AG09309 (cell line): ENCODE data around the gene NEB.
"Not testable (repeated sequence)": the region's sequence is repeated elsewhere in the genome, so short reads cannot be mapped to it uniquely, and the experiment has no call there.

Experiments used
- DNase-seq: peaks from one replicate; pipeline ENCODE4 v3.0.0-alpha.2; 2010; ENCODE audit warnings: low read depth
- H3K4me3 ChIP-seq: 2 replicates; pipeline ENCODE4 v1.5.1; 2011; ENCODE audit warnings: mild to moderate bottlenecking, low read depth, low read length, moderate library complexity; ENCODE audit not compliant: control insufficient read depth
- CTCF ChIP-seq: IDR thresholded peaks from 2 replicates; pipeline ENCODE4 v1.5.1; 2011; ENCODE audit warnings: mild to moderate bottlenecking, low read depth, low read length, inconsistent platforms; ENCODE audit not compliant: insufficient read depth, control insufficient read depth; ENCODE audit errors: missing control alignments

NEB gene

GRCh38 chr2:151569167-151569566 is 165.1 kb downstream of the NEB start:
- DNase-seq: no peak

GRCh38 chr2:151568501-151568900 is 165.8 kb downstream of the NEB start:
- H3K4me3 ChIP-seq: no peak overlapping the region
- no peak for TF ChIP-seq CTCF

More at GRCh38 chr2:151569167-151569566, 165.1 kb downstream of the NEB start:
- TF ChIP-seq CTCF: no peak
- no peak overlapping the region for H3K4me3 ChIP-seq

GRCh38 chr2:151567006-151567405 is 167.3 kb downstream of the NEB start:
- TF ChIP-seq CTCF: no peak
- no peak for DNase-seq
- H3K4me3 ChIP-seq: no peak overlapping the region

More at GRCh38 chr2:151568501-151568900, 165.8 kb downstream of the NEB start:
- DNase-seq: no peak

GRCh38 chr2:151562398-151562797 is 171.9 kb downstream of the NEB start:
- no peak for TF ChIP-seq CTCF
- H3K4me3 ChIP-seq: no peak overlapping the region
- no peak for DNase-seq

GRCh38 chr2:151560289-151560688 is 174.0 kb downstream of the NEB start:
- no peak for DNase-seq
- TF ChIP-seq CTCF: no peak
- no peak overlapping the region for H3K4me3 ChIP-seq

- H3K4me3 ChIP-seq, DNase-seq: not testable (repeated sequence)
Measured at GRCh38 chr2:151559431-151559830, 174.8 kb downstream of the NEB start.

- H3K4me3 ChIP-seq, DNase-seq: not testable (repeated sequence)
Measured at GRCh38 chr2:151557883-151558282, 176.4 kb downstream of the NEB start.

GRCh38 chr2:151556121-151556520 is 178.2 kb downstream of the NEB start:
- no peak for TF ChIP-seq CTCF

More at GRCh38 chr2:151556121-151556520, 178.2 kb downstream of the NEB start:
- no peak for DNase-seq
- H3K4me3 ChIP-seq: no peak overlapping the region
